ENCODE results near the gene TMEM198.

TMEM198 gene

DNA sequence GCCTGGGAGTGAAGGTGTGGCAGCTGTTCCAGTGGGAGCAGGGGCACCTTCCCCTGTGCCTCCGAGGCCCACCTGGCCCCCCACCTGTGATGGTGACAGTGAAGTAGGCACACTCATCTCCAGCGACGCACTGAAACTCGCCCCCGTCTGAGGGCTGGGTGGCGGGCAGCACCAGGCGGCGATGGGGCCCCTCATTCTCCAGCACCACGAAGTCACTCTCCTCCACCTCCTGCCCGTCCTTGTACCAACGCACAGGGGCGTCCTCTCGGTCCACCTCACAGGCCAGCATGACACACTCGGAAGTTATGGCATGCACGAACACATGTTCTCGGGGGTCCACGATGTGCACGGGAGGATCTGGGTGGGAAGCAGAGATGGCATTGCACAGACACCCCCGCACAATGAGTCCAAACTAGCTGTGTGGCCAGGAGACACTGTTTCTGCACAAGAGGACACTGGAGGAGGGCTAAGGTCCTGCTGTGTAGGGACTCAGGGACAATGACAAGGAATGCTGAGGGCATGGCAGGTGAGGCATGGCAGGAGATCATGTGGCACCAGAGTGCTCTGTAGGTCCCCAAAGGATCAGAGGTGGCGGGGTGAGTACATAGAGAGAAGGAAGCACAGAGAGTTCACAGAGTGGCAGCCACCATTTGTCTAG, 19.6 kb downstream of the TMEM198 start:
- DNase-seq: no peak

DNA sequence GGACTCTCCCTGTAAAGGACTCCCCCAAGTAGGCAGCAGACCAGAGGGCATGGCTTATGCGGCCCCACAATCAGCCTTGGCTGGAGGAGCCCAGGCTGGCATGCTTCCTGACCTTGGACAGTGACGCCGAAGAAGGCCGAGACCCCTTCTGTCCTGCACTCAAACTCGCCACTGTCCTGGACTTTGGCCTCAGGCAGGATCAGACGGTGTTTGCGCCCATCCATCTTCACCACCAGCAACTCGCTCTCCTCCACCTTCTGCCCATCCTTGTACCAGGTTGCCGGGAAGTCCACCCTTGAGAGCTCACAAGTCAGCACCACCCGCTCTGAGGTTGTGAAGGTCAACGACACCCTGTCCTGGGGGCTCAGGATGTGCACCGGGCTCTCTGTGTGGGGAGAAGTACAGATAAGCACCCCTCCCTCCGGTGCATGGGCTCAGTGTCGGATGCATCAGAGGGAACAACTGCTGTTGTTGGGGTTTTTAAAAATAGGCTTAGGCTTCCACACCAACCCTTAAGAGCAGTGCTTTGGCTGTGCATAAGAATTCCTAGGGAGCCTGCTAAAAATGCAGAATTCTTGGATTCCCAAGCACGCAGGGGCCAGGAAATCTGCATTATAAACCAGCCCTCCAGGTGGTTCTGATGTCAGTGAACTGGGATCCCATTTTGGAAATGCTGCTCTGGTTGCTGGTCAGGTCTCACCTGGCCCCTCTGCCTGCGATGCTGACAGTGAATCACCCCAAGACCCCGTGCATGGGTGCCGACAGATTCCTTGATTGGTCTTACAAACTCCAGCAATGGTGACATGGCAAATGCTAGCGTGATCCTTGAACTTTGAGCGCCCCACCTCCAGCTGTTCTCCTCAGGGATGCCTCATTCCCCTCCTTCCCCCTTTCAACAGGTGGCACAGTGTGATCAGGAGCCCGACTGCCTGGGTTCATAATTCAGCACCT, 21.6 kb downstream of the TMEM198 start:
- no peak for DNase-seq

DNA sequence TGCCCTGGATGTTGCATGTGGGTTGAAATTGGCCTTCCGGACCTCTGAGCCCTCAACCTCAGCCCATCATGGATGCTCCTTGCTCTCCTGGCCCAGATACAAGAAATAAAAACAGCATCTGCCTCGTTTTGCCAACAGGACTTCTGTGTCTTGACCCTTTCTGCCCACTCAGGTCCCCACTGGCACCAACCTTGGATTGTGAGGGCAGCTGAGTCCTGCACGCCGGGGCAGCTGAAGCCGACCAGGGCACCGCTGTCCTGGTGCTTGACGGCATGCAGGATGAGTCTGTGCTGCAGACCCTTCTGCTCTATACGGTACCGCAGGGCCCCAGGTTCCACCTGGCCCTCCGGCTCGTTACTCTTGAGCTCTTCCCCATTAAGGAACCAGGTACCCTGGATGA, 22.8 kb downstream of the TMEM198 start:
- DNase-seq: no peak

GRCh38 chr2:219567131-219567530, 23.3 kb downstream of the TMEM198 start:
- no peak for DNase-seq

DNA sequence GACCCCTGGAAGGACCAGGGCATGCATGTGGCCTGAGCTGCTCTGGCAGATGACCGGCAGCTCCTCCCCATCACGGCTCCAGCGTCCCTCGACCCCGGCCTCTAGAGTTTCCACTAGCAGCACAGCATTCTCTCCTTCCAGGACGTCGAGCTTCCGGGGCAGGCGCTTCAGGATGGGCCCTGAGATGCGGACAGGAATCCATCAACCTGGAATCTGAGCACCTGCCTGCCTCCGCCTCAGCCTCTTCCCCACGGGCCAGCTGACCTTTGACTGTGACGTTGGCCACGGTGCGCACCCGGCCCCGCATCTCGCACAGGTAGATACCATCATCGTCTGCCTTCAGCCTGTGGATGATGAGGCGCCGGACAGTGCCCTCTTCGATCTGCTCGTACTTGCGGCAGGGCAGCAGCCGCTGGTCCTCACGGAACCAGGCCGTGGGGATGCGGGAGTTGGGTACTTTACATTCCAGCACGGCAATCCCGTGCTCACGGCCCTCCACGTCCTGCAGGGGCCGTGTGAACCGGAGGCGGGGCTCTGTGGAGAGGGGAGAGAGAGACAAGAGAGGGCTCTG, 24.0 kb downstream of the TMEM198 start:
- DNase-seq: no peak

GRCh38 chr2:219569041-219569440, 25.2 kb downstream of the TMEM198 start:
- DNase-seq: no peak

GRCh38 chr2:219569635-219570034, 25.8 kb downstream of the TMEM198 start:
- DNase-seq: no peak

DNA sequence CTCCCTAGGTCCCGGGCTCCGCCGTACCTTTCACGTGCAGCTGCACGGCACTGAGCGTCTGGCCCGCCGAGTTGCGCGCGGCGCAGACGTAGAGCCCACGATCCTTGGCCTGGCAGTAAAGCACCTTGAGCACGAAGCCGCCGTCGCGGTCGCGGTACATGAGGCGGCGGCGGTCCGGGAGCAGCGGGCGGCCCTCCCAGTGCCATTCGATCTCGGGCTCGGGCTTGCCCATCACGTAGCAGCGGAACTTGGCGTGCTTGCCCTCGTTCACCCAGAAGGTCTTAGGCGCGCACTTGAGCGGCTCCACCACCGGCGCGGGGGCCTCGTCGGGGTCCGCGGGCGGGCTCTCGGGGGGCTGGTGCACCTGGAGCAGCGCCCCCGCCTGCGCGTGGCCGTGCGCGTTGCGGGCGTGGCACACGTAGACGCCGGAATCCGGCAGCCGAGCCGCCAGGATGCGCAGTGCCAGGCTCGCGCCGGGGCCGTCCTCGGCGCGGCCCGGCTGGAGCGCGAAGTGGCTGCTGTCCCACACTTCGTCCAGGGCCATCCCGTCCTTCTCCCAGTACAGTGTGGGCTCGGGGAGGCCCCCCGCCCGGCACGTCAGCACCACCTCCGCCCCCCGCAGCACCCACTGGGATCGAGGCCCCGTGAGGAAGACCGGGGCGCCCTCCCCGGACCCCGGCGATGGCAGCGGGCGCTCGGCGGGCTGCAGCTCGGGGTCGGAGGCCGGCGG, 26.5 kb downstream of the TMEM198 start:
- DNase-seq: no peak

DNA sequence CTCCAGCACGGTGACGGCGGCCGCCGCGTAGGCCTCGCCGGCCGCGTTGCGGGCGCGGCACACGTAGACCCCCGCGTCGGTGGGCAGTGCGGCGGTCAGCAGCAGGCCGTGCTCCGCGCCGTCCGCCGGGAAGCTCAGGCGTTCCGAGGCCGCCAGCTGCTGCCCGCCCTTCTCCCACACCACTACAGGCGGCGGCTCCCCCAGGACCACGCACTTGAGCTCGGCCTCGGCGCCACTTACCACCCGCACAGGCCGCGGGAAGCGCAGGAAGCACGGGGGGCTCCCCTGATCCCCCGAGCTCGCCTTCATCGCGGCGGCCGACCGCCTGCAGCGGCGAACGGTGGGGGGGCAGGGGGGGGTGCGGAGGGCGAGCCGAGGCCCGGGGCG, 27.1 kb downstream of the TMEM198 start:
- DNase-seq: no peak

DNA sequence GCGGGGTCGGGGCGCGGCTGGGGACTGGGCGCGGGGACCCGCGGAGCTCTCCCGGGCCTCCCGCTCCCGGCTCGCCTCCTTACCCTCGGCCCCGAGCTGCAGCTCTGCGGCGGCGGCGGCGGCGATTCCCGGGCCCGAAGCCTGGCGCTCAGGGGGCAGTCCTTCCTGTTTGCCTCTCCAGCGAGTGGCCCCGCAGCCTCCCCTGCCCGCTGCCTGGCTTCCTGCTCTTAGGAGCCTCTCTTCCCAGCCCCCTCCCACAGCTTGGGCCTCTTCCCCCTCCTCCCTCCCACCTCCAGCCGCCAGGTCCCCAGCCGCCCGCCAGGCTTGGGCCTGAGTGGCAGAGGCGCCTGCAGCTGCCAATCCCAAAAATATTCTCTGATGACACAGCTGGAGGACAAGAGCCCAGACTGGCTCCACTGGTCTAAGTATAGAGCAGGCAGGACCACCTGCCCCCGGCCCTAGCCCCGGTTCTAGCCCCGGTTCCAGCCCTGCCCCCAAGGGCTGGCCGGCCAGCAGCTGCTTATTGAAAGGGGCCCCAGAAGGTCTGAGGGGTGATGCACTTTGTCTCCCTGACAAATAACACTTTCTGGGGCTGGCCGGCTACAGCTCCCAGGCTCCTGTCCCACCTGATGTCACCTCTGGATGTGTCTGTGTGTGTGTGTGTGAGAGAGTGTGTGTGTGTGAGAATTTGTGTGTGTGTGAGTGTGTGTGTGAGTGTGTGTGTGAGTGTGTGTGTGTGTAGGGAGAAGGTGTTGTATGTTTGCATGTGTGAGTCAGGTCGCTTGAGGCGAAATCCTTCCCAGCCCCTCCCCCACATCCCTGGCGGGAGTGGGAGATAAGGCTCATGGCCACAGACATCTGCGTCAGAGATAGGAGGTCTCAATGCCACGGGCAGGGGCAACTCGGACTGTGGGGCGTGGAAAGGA, 27.7 kb downstream of the TMEM198 start, which contains the start of gene OBSL1:
Gene OBSL1 (minus strand): TSS at position 229 of the 926 bp plus-strand sequence. CDS start 307 bp downstream, outside the sequence.
- no peak for DNase-seq

DNA sequence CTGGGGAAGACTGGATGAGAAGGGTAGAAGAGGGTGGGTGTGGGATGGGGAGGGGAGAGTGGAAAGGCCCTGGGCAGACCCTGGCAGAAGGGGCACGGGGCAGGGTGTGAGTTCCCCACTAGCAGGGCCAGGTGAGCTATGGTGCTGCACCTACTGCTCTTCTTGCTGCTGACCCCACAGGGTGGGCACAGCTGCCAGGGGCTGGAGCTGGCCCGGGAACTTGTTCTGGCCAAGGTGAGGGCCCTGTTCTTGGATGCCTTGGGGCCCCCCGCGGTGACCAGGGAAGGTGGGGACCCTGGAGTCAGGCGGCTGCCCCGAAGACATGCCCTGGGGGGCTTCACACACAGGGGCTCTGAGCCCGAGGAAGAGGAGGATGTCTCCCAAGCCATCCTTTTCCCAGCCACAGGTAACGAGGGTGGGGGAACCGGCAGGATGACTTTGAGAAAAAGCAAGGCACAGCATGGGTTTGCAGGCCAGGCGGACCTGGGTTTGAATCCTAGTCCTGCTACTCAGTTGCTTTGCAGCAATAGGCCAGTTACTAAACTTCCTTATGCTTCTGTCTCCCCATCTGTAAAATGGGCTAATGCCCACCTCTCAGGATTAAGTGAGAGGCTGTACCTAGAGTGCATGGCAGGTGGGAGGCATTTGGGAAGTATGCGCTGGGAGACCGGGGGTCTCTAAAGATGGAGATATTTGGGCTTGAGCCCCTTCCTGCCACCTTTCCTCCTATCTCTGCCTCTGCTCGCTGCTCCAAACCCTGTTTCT, 28.6 kb downstream of the TMEM198 start, which contains the start of gene INHA:
Gene INHA (plus strand): TSS at position 74 of the 765 bp plus-strand sequence. CDS start 65 bp downstream, at position 139.
- no peak for DNase-seq

- no peak for DNase-seq
Observed at GRCh38 chr2:219573166-219573565, 29.3 kb downstream of the TMEM198 start.

DNA sequence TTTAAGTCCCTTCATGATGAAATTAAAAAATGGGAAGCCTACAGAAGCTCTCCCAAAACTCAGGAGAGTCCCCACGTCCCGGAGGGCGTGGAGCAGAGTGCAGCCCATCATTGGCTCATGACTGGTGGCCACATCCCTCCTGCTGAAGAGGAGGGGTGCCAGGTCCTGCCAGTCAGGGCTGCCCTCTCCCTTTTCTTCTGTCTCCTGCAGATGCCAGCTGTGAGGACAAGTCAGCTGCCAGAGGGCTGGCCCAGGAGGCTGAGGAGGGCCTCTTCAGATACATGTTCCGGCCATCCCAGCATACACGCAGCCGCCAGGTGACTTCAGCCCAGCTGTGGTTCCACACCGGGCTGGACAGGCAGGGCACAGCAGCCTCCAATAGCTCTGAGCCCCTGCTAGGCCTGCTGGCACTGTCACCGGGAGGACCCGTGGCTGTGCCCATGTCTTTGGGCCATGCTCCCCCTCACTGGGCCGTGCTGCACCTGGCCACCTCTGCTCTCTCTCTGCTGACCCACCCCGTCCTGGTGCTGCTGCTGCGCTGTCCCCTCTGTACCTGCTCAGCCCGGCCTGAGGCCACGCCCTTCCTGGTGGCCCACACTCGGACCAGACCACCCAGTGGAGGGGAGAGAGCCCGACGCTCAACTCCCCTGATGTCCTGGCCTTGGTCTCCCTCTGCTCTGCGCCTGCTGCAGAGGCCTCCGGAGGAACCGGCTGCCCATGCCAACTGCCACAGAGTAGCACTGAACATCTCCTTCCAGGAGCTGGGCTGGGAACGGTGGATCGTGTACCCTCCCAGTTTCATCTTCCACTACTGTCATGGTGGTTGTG, 30.9 kb downstream of the TMEM198 start:
- DNase-seq: no peak

DNA sequence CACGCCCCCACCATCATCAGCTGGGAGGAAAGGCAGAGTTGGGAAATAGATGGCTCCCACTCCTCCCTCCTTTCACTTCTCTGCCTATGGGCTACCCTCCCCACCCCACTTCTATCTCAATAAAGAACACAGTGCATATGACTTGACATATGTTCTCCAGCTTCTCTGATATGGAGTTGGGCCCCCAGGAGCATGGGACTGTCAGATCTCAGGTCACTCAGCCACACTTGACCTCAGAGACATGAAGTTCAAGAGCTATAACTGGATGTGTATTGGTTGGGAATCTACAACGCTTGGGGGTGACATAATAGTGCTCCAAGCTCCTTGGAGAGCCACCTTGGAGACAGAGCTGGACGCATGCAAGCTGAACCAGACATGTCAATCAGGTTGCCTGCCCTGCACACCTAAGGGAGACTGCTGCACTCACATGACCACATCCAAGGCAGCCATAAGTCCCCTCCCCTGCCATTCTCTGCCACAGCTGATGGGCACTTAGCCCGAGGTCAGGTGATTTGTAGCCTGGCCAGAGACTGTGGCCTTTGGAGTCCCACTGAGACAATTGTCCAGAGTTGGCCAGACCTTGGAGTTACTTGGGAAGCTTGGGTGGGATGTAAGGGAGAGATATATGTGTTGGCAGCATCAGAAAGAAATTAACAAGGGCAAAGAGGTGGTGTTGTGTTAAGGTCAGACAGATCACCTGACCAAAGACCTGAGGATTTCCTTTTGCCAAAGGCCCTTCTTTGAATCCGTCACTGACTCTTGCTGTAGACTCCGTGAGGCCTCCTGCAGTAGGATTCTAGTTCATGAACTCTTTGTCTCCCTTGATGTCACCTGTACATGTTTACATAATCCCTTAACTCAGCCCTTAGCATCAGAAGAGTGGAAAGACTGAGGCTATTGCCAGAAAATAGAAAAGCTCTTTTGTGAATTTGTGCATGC, 32.0 kb downstream of the TMEM198 start:
- no peak for DNase-seq

- DNase-seq: no peak
Observed at GRCh38 chr2:219576505-219577388, 32.9 kb downstream of the TMEM198 start.

GRCh38 chr2:219578811-219579613, 35.2 kb downstream of the TMEM198 start:
- DNase-seq: no peak

- DNase-seq: no peak
Observed at GRCh38 chr2:219581346-219581745, 37.5 kb downstream of the TMEM198 start.

Data from activated CD8-positive, alpha-beta memory T cell treated with anti-CD3 and anti-CD28 coated beads, Interleukin-2, amount 50 U/mL, for 4 hours (primary cell).